Ovary (tissue), 9 donors: ENCODE measurements around the gene C15orf62. TPM values are rescaled to one million over a fixed set of nuclear protein-coding genes. Genes with fewer than 3 reads are reported as not detected.
A peak's percentile ranks its signal among the peaks of the same experiment; 100 is the strongest.

Experiments
- DNase-seq, 5 donors: peaks; one replicate each; pipeline ENCODE4 v3.0.0-alpha.2; 2019 to 2020
- H3K27ac ChIP-seq, 2 donors: fragments of 200-600 bp; one replicate each; pipeline versions ENCODE4 v1.5.1 to v1.8.0; 2019 to 2022
- H3K27me3 ChIP-seq: fragments of 200-600 bp; one replicate; pipeline ENCODE4 v1.8.0; 2022
- H3K36me3 ChIP-seq: fragments of 200-600 bp; sonication (generic); one replicate; pipeline ENCODE4 v1.5.1; 2019
- H3K4me1 ChIP-seq: one replicate; pipeline ENCODE4 v1.8.1; 2013; ENCODE audit warnings: mild to moderate bottlenecking, moderate library complexity; ENCODE audit not compliant: insufficient read depth
- H3K4me3 ChIP-seq: fragments of 200-600 bp; sonication (generic); one replicate; pipeline ENCODE4 v1.5.1; 2017
- H3K9me3 ChIP-seq, 2 donors: fragments of 200-600 bp in 1 of 2; sonication (generic) in 1 of 2; one replicate each; pipeline versions ENCODE4 v1.5.1 to v1.8.1; 2013 to 2019; ENCODE audit warnings: mild to moderate bottlenecking in 1 of 2, moderate library complexity in 1 of 2
- EP300 ChIP-seq: sonication (generic); formaldehyde crosslinking; IDR thresholded peaks from one replicate; pipeline ENCODE4 v1.6.1; 2017; ENCODE audit warnings: antibody characterized with exemption
- POLR2A ChIP-seq: fragments of 450-650 bp; IDR thresholded peaks from one replicate; pipeline ENCODE4 v1.6.1; 2017; ENCODE audit warnings: antibody characterized with exemption, mild to moderate bottlenecking, moderate library complexity
- WGBS, 3 donors: extraction: QIAGEN DNeasy Blood & Tissue Kit in 1 of 3; methylation state at CpG; one replicate each; pipeline versions ENCODE4 v1.1.5 to v1.1.7; 2013 to 2017; 5-methylcytosine and 5-hydroxymethylcytosine counted together
- intact Hi-C, 4 donors: fragments of 100-400 bp; cut with DNase I; formaldehyde crosslinking; loops; one replicate each; pipeline versions ENCODE4 v1.11.0 to v1.15.1; 2022 to 2023
- polyA plus RNA-seq, 2 donors: library from polyadenylated mRNA; stranded (reverse); fragments of 200-250 nt in 1 of 2; fragments of 350-450 nt in 1 of 2; fragmentation: Illumina TruSeq in 1 of 2; extraction: RNeasy Lipid Tissue Mini Kit (QIAGEN cat#74804) in 1 of 2; gene quantifications; one replicate each; pipeline ENCODE4 v1.2.3, GENCODE V29; 2013 to 2014
- total RNA-seq, 7 donors: library from RNA; depleted of rRNA in 2 of 7; stranded (reverse); fragments of >200 nt in 2 of 7; fragmentation: NEBNext Ultra II Directional in 3 of 7; extraction: Animal tissue kit (Norgen Biotek cat#: 25700) in 3 of 7; gene quantifications; one replicate each; pipeline versions ENCODE4 v1.1.0 to v1.2.4, GENCODE V29; 2016 to 2023
- TF ChIP-seq, protein P1 (sequence below), 3 donors: fragments of 450-650 bp in 2 of 3; fragments of 200-600 bp in 1 of 3; IDR thresholded peaks; one replicate each; pipeline versions ENCODE4 v1.5.1 to v1.8.0; 2016 to 2022; ENCODE audit warnings: antibody characterized with exemption in 3 of 3, mild to moderate bottlenecking in 1 of 3
- donor health status: DM: no; HTN: no; CAD: no; lungs with moderate emphysema.
- donor health status: DM: no; HTN: no; CAD: no.
- donor health status: Bipolar disorder and iron deficiency.
- donor health status: DM: yes; HTN: yes; CAD: no.
- donor health status: DM: no; HTN: no; CAD: no.
- donor health status: DM: yes; HTN: yes; CAD: no.

The C15orf62 gene
- total and polyA plus RNA-seq, 9 donors, result 0.33 to 1.2 (median 0.67) TPM

DNA sequence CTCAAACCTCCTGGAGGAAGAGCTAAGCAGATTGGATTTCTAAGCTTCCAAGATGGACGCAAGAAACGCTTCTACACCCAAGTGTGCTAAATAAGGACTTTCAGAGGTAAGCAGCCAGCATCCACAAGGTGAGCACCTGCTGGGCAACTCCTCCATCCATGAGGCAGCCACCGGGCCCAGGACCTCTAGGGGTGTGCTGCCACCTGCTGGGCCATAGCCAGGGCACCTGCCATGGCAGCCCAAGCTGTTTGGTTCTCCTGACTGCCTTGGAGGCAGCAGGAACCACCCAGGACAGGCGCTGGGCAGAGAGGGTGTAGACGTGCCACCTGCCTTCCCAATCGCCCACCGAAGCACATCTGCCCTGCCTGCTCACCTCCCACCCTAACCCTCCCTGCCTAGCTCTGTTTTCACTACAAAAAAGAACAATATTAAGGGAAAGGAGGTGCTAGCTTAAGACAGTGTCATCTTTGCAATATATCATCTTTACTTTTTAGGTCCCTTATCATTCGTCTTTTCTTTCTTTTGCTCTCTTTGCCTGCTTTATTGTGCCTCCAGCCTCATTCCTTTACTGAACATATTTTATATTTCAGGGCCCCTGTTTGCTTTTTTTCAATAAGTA lies 12.9 kb downstream of the C15orf62 start:
- no peaks in the 10 kb centered on the region for H3K36me3 ChIP-seq
- no peak overlapping the region for H3K4me3 ChIP-seq
- H3K27ac ChIP-seq, result no peak overlapping the region
- intact Hi-C loops, result no loop called here
- peak in 1 of 5 donors; percentile 50 for DNase-seq
- TF ChIP-seq POLR2A, result no peak
- TF ChIP-seq EP300, result no peak
- TF ChIP-seq, protein P1, sequence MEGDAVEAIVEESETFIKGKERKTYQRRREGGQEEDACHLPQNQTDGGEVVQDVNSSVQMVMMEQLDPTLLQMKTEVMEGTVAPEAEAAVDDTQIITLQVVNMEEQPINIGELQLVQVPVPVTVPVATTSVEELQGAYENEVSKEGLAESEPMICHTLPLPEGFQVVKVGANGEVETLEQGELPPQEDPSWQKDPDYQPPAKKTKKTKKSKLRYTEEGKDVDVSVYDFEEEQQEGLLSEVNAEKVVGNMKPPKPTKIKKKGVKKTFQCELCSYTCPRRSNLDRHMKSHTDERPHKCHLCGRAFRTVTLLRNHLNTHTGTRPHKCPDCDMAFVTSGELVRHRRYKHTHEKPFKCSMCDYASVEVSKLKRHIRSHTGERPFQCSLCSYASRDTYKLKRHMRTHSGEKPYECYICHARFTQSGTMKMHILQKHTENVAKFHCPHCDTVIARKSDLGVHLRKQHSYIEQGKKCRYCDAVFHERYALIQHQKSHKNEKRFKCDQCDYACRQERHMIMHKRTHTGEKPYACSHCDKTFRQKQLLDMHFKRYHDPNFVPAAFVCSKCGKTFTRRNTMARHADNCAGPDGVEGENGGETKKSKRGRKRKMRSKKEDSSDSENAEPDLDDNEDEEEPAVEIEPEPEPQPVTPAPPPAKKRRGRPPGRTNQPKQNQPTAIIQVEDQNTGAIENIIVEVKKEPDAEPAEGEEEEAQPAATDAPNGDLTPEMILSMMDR (IDR thresholded peaks at IDR 0.05), result no peak
- H3K4me1 ChIP-seq, result peaks cover 5% of the 10 kb centered on the region
- WGBS, 3 donors, result 74 to 78% (median 75%) methylated on average over 8 of the region's 8 CpGs
- H3K9me3 ChIP-seq, result no peaks in the 10 kb centered on the region
- H3K27me3 ChIP-seq, result no peaks in the 10 kb centered on the region

DNA sequence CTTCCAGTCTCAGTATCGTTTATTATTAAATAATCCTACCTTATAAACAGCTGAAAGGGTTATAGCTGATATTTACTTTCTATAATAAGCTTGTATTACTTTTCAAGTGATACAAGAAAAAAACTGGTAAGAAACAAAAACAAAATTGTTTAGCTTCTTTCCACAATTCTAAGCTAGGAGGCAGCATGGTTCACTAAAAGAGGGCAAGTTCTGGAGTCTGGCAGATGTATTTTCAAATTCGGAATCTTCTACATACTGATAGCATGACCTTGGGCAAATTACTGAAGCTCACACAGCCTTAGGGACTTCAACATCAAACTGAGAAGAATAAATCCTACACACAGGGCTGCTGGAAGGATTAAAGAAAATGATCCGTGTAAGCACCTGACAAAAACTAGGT lies 15.4 kb downstream of the C15orf62 start:
- 10 to 36% (median 18%) methylated on average over 3 of the region's 3 CpGs for WGBS, 3 donors
- H3K9me3 ChIP-seq, result no peaks in the 10 kb centered on the region
- TF ChIP-seq, protein P1 (IDR thresholded peaks at IDR 0.05), result peak in 1 of 3 donors; percentile 43
- TF ChIP-seq EP300 (no peak), POLR2A (no peak)
- no peaks in the 10 kb centered on the region for H3K27me3 ChIP-seq
- H3K27ac ChIP-seq, result peak overlapping the region in 1 of 2 donors; percentile 57
- peaks cover 13% of the 10 kb centered on the region for H3K4me1 ChIP-seq
- no peak for DNase-seq
- intact Hi-C loops, result no loop called here
- H3K4me3 ChIP-seq, result no peak overlapping the region
- H3K36me3 ChIP-seq, result no peaks in the 10 kb centered on the region

DNA sequence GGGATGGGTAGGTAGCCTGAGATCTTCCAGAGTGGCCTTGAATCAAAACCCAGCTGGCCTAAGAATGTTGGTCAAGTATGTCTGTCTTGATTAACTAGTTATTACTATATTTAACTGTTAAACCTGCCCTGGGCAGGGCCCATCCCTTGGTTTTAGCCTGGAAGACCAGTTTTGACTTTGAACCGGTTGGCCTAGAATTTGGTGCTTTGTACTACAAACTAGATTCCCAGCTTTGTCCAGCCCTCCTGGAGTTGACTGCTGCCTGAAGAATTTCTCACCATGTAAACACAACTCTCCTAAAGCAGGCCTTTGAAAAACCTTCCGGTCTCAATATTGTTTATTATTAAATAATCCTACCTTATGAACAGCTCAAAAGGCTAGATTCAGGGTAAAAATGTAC lies 16.0 kb downstream of the C15orf62 start:
- Histone ChIP-seq H3K4me3 (no peak overlapping the region), H3K27me3 (no peaks in the 10 kb centered on the region), H3K4me1 (peaks cover 13% of the 10 kb centered on the region), H3K9me3 (no peaks in the 10 kb centered on the region), H3K27ac (peak overlapping the region in 1 of 2 donors; percentile 57), H3K36me3 (no peaks in the 10 kb centered on the region)
- intact Hi-C loops, result no loop called here
- TF ChIP-seq EP300 (no peak), POLR2A (no peak)
- TF ChIP-seq, protein P1 (IDR thresholded peaks at IDR 0.05), result no peak
- 59 to 81% (median 61%) methylated on average over 2 of the region's 2 CpGs for WGBS, 3 donors
- DNase-seq, result no peak

DNA sequence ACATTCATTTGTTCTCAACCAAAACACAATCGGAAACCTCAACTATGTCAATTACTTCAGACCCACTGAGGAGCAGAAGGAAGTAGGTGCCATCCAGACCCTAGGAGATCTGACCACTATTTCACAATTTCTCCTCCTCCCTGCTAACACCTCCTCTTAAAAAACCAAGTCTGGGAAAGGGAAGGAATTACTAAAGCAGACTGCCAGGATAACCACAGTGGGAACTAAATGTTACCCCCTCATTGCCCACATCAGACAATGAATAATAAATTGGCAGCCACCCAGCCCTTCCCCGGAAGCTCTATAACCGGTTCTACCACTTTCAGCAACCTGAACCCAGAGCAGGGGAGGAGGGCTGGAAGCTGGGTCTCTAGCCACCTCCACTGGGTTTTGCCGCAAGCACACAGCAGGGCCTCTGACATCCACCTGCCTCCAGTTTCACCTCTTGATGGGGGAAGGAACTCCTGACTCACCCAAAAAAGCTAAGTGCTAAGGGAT lies 17.6 kb downstream of the C15orf62 start:
- TF ChIP-seq POLR2A, result no peak
- TF ChIP-seq EP300, result no peak
- TF ChIP-seq, protein P1 (IDR thresholded peaks at IDR 0.05), result no peak
- Histone ChIP-seq H3K4me1 (peaks cover 13% of the 10 kb centered on the region), H3K9me3 (no peaks in the 10 kb centered on the region), H3K36me3 (no peaks in the 10 kb centered on the region), H3K4me3 (no peak overlapping the region), H3K27ac (no peak overlapping the region), H3K27me3 (no peaks in the 10 kb centered on the region)
- no peak for DNase-seq
- intact Hi-C loops, result no loop called here
- WGBS, 3 donors, result 45 to 60% (median 57%) methylated on average over 4 of the region's 4 CpGs
